ENCODE data around the gene ASCC3.

The ASCC3 gene

DNA sequence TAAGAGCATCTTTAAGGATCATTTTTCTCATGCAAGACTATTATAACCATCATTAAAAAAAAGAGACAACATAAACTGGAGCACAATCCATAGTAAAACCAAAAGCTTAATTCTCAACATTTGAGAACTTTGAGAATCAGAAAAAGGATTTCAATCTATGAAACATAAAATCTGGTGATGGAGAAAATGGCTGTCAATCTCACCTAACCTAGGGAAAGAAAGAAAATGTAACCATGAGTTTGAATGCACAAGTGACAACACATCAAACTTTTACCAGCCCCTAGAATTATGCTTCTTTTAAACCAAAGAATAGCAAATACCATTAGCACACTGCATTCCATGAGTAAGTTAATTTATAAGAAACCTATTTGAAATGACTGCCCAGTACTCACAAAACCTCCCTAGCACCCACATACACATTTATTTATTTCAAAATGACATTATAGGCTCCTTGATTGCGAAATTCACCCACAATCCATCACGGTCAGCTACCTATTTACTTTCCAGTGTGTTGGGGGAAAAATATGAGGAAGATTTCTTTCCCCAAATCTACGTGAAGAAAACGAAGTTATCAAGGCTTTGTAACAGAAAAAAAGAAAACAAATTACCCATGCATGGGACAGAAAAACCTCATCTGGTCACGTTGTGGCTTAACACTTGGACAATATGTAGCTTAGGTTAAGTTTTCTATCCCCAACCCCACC is 828 bp downstream of the ASCC3 start:
- H3K9me3 Mint-ChIP-seq: no peaks in the 10 kb centered on the region
- H3K4me3 Mint-ChIP-seq: peak overlapping the region; percentile 99 to 100 (median 100)
- TF ChIP-seq, protein P1, sequence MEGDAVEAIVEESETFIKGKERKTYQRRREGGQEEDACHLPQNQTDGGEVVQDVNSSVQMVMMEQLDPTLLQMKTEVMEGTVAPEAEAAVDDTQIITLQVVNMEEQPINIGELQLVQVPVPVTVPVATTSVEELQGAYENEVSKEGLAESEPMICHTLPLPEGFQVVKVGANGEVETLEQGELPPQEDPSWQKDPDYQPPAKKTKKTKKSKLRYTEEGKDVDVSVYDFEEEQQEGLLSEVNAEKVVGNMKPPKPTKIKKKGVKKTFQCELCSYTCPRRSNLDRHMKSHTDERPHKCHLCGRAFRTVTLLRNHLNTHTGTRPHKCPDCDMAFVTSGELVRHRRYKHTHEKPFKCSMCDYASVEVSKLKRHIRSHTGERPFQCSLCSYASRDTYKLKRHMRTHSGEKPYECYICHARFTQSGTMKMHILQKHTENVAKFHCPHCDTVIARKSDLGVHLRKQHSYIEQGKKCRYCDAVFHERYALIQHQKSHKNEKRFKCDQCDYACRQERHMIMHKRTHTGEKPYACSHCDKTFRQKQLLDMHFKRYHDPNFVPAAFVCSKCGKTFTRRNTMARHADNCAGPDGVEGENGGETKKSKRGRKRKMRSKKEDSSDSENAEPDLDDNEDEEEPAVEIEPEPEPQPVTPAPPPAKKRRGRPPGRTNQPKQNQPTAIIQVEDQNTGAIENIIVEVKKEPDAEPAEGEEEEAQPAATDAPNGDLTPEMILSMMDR (IDR thresholded peaks at IDR 0.05; ENCODE audit: unreplicated experiment in 3 of 3): no peak
- H3K27me3 Mint-ChIP-seq (ENCODE audit: low read depth): no peaks in the 10 kb centered on the region
- peak overlapping the region; percentile 52 to 98 (median 95) for H3K27ac Mint-ChIP-seq
- H3K36me3 Mint-ChIP-seq (ENCODE audit: low read depth): no peaks in the 10 kb centered on the region
- H3K4me1 Mint-ChIP-seq: peaks cover 18% of the 10 kb centered on the region

DNA sequence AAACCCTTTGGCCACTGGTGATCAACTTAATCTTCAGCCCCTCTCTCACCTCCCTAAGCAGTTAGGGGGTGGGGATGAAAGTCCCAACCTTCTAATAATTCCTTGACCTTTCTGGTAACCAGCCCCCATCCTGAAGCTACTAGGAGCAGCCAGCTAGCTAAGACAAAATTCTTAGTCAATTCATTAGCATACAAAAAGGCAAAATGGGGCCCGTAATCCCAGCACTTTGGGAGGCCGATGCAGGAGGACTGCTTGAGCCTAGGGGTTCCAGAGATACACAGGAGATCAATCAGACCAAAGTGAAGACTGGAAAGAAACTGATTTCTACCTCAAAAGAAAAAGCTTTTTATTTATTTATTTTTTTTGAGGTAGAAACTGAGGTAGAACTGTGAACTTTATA is 1.8 kb downstream of the ASCC3 start:
- Mint-ChIP-seq H3K4me3 (peak overlapping the region; percentile 72 to 81 (median 77)), H3K36me3 (ENCODE audit: low read depth) (peaks cover 9% of the 10 kb centered on the region), H3K4me1 (peaks cover 18% of the 10 kb centered on the region), H3K9me3 (no peaks in the 10 kb centered on the region), H3K27me3 (ENCODE audit: low read depth) (no peaks in the 10 kb centered on the region), H3K27ac (no peak overlapping the region)
- TF ChIP-seq, protein P1 (IDR thresholded peaks at IDR 0.05; ENCODE audit: unreplicated experiment in 3 of 3): no peak

DNA sequence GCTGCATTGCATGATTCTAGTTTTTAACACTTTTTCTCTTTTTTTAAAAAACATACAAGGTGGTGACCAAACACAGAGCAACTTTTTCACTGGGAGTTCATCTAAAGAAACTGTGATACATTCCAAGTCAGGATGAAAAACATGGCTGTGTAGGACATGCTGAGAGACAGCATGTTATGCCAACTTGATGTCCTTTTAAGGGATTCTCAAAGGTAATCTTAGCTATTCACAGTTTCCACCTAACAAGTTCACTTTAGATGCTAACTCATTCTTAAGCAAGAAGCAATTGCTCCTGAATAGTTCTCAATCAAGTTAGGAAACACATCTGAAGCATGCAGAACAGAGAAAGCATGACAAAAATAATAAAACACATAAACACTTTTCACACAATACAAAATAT is 3.3 kb downstream of the ASCC3 start:
- Mint-ChIP-seq H3K36me3 (ENCODE audit: low read depth) (peaks cover 19% of the 10 kb centered on the region), H3K4me1 (peaks cover 18% of the 10 kb centered on the region), H3K27me3 (ENCODE audit: low read depth) (no peaks in the 10 kb centered on the region), H3K4me3 (peak overlapping the region in 1 of 3 experiments; percentile 11), H3K27ac (no peak overlapping the region), H3K9me3 (peaks cover 4% of the 10 kb centered on the region)
- TF ChIP-seq, protein P1 (IDR thresholded peaks at IDR 0.05; ENCODE audit: unreplicated experiment in 3 of 3): no peak

DNA sequence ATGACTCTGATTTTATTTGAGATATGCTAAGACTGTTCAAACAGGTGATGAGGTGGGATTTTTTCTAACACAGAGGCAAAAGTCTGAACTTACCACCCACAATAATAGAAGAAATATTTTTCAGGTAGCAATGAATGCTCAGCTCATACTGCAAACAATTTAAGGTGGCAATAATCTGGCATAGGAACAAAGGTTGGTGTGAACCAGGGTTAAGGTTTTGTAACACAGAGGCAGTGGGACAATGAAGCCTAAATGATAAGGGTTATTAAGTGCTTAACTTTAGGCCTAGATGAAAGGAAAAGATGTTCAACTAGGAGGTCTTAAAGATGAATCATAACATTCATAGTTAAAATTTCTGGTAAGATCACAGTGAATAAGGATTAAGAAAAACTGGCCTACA is 4.9 kb downstream of the ASCC3 start:
- Mint-ChIP-seq H3K27me3 (ENCODE audit: low read depth) (no peaks in the 10 kb centered on the region), H3K36me3 (ENCODE audit: low read depth) (peaks cover 27% of the 10 kb centered on the region), H3K4me1 (peaks cover 11% of the 10 kb centered on the region), H3K4me3 (no peak overlapping the region), H3K9me3 (peaks cover 4% of the 10 kb centered on the region), H3K27ac (no peak overlapping the region)
- TF ChIP-seq, protein P1 (IDR thresholded peaks at IDR 0.05; ENCODE audit: unreplicated experiment in 3 of 3): no peak

DNA sequence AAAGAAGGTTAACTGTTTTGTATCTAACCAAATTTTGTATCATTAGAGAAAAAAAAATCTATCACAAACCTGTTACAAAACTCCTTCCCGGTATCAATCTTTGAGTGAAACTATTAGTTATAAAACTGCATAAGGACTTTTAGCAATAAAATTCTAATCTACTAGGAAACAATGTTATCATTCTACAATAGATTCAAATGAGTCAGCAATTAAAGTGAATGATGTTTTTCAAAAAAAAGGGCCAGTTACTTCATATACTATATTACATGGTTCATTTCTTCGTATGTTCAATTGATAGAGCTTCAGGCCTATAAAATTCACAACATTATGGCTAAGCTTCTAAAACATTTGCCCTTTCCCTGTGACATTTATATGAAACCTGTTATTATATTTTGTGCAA is 15.6 kb downstream of the ASCC3 start:
- H3K27ac Mint-ChIP-seq: no peak overlapping the region
- H3K4me1 Mint-ChIP-seq: no peaks in the 10 kb centered on the region
- TF ChIP-seq, protein P1 (IDR thresholded peaks at IDR 0.05; ENCODE audit: unreplicated experiment in 3 of 3): no peak
- H3K27me3 Mint-ChIP-seq (ENCODE audit: low read depth): no peaks in the 10 kb centered on the region
- H3K4me3 Mint-ChIP-seq: no peak overlapping the region
- H3K9me3 Mint-ChIP-seq: no peaks in the 10 kb centered on the region
- peaks cover 31% of the 10 kb centered on the region for H3K36me3 Mint-ChIP-seq (ENCODE audit: low read depth)

DNA sequence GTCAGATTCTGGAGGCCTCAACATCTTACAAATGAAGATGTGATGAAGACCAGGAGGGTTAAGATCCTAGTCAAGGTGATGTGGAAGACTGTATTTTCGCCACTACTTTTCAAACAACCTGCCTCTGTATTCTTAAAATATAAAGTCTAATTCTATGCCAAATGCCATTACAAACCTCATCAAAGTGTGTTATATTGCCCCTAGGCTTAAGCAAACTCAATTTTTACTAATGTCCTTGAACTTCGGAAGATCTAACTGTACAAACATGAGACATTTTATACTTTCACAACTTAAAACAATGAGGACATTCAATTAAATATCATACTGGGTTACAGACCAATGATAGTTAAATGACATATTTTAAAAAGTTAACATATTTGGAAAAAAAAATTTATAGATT is 19.1 kb downstream of the ASCC3 start:
- H3K9me3 Mint-ChIP-seq: peaks cover 2% of the 10 kb centered on the region
- H3K4me3 Mint-ChIP-seq: no peak overlapping the region
- H3K27me3 Mint-ChIP-seq (ENCODE audit: low read depth): no peaks in the 10 kb centered on the region
- TF ChIP-seq, protein P1 (IDR thresholded peaks at IDR 0.05; ENCODE audit: unreplicated experiment in 3 of 3): no peak
- H3K4me1 Mint-ChIP-seq: no peaks in the 10 kb centered on the region
- H3K27ac Mint-ChIP-seq: no peak overlapping the region
- H3K36me3 Mint-ChIP-seq (ENCODE audit: low read depth): peaks cover 49% of the 10 kb centered on the region
